Osteoblast (primary cell): ENCODE data around the gene IFNA14. TPM values are rescaled to one million over a fixed set of nuclear protein-coding genes. Genes with fewer than 3 reads are reported as not detected.

Source experiments
- DNase-seq: peaks from one replicate; pipeline ENCODE4 v3.0.0; 2011; ENCODE audit warnings: low spot score, mixed read lengths; ENCODE audit not compliant: insufficient read length; ENCODE audit errors: missing footprints
- H2AFZ ChIP-seq: 2 replicates; pipeline ENCODE4 v1.6.0; 2011; ENCODE audit warnings: mild to moderate bottlenecking, low read length
- H3K27ac ChIP-seq: 2 replicates; pipeline ENCODE4 v1.5.1; 2011; ENCODE audit warnings: mild to moderate bottlenecking, low read depth, low read length, moderate library complexity
- H3K27me3 ChIP-seq: 2 replicates; pipeline ENCODE4 v1.6.0; 2012; ENCODE audit warnings: mild to moderate bottlenecking, control low read depth, inconsistent platforms, low read length, moderate library complexity; ENCODE audit not compliant: insufficient read depth
- H3K36me3 ChIP-seq: 2 replicates; pipeline ENCODE4 v1.5.1; 2011; ENCODE audit warnings: mild to moderate bottlenecking, low read length, control low read depth, moderate library complexity; ENCODE audit not compliant: insufficient read depth
- H3K4me1 ChIP-seq: 2 replicates; pipeline ENCODE4 v1.5.1; 2011; ENCODE audit warnings: mild to moderate bottlenecking, low read length, control low read depth, moderate library complexity; ENCODE audit not compliant: insufficient read depth
- H3K4me2 ChIP-seq: 2 replicates; pipeline ENCODE4 v1.6.0; 2011; ENCODE audit warnings: mild to moderate bottlenecking, low read length; ENCODE audit not compliant: insufficient read depth
- H3K4me3 ChIP-seq: fragments of 200-600 bp; sonication (generic); 3 replicates; pipeline ENCODE4 v1.5.1; 2012; ENCODE audit warnings: mild to moderate bottlenecking, low read length, inconsistent platforms; ENCODE audit not compliant: insufficient read depth
- H3K79me2 ChIP-seq: 2 replicates; pipeline ENCODE4 v1.6.0; 2012; ENCODE audit warnings: mild to moderate bottlenecking, low read length, control low read depth, inconsistent platforms; ENCODE audit not compliant: insufficient read depth
- H3K9me3 ChIP-seq: 2 replicates; pipeline ENCODE4 v1.5.1; 2011; ENCODE audit warnings: low read depth, low read length, control low read depth
- H4K20me1 ChIP-seq: 2 replicates; pipeline ENCODE4 v1.6.0; 2012; ENCODE audit warnings: mild to moderate bottlenecking, low read length, control low read depth; ENCODE audit not compliant: insufficient read depth
- total RNA-seq: library from RNA; depleted of rRNA; stranded (reverse); fragments of >200 nt; gene quantifications from 2 replicates; pipeline ENCODE4 v1.2.3, GENCODE V29; 2012
- TF ChIP-seq, protein P1 (sequence below): IDR thresholded peaks from 2 replicates; pipeline ENCODE4 v1.5.1; 2011; ENCODE audit warnings: mild to moderate bottlenecking, low read depth, low read length, moderate library complexity; ENCODE audit errors: extremely low read depth

The IFNA14 gene
- total RNA-seq, 1 donor, result not detected

DNA sequence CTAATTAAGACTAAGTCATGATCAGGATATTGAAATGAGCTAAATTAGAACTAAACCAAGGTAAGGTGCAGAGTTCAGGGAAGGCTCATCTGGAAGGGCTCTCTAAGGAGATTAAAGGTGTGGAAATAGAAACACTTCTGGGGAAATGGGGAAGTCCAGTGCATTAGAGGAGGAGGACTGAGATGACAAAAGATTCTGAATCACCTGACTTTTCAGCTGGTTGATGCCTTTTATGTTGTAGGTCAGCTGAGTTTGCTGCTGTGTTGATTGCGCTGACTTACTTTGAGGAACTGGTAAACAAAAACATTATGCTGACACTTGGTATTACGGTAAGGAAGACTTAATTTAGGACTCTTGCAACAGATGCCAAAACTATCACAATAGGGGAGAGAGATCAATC, 41.5 kb upstream of the IFNA14 start:
- TF ChIP-seq, protein P1, sequence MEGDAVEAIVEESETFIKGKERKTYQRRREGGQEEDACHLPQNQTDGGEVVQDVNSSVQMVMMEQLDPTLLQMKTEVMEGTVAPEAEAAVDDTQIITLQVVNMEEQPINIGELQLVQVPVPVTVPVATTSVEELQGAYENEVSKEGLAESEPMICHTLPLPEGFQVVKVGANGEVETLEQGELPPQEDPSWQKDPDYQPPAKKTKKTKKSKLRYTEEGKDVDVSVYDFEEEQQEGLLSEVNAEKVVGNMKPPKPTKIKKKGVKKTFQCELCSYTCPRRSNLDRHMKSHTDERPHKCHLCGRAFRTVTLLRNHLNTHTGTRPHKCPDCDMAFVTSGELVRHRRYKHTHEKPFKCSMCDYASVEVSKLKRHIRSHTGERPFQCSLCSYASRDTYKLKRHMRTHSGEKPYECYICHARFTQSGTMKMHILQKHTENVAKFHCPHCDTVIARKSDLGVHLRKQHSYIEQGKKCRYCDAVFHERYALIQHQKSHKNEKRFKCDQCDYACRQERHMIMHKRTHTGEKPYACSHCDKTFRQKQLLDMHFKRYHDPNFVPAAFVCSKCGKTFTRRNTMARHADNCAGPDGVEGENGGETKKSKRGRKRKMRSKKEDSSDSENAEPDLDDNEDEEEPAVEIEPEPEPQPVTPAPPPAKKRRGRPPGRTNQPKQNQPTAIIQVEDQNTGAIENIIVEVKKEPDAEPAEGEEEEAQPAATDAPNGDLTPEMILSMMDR, result no peak
- Histone ChIP-seq H4K20me1 (no peaks in the 10 kb centered on the region), H3K36me3 (no peaks in the 10 kb centered on the region), H3K9me3 (no peaks in the 10 kb centered on the region), H3K27me3 (peaks cover 22% of the 10 kb centered on the region), H3K79me2 (no peaks in the 10 kb centered on the region), H2AFZ (no peak overlapping the region), H3K4me1 (no peaks in the 10 kb centered on the region), H3K4me2 (no peak overlapping the region), H3K4me3 (no peak overlapping the region), H3K27ac (no peak overlapping the region)
- DNase-seq, result no peak

DNA sequence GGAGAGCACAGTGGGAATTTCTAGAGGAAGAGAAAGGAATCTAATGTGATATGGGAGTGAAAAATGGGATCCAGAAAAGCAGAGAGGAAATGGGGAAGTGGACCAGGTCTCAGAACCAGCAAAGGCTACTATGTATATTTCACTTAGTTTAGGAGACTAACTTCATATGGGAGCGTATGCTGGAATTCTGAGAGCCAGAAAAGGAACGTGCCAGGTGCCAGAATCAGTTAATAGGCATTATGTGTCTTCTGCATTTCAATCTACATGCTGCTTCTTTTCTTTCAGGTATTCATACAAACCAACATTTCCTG, 28.5 kb upstream of the IFNA14 start:
- H3K4me2 ChIP-seq, result no peak overlapping the region
- H3K27me3 ChIP-seq, result peaks cover 28% of the 10 kb centered on the region
- TF ChIP-seq, protein P1, result no peak
- H4K20me1 ChIP-seq, result no peaks in the 10 kb centered on the region
- no peak overlapping the region for H3K4me3 ChIP-seq
- no peak for DNase-seq
- no peaks in the 10 kb centered on the region for H3K36me3 ChIP-seq
- no peaks in the 10 kb centered on the region for H3K79me2 ChIP-seq
- H2AFZ ChIP-seq, result no peak overlapping the region
- H3K4me1 ChIP-seq, result no peaks in the 10 kb centered on the region
- no peak overlapping the region for H3K27ac ChIP-seq
- H3K9me3 ChIP-seq, result no peaks in the 10 kb centered on the region

DNA sequence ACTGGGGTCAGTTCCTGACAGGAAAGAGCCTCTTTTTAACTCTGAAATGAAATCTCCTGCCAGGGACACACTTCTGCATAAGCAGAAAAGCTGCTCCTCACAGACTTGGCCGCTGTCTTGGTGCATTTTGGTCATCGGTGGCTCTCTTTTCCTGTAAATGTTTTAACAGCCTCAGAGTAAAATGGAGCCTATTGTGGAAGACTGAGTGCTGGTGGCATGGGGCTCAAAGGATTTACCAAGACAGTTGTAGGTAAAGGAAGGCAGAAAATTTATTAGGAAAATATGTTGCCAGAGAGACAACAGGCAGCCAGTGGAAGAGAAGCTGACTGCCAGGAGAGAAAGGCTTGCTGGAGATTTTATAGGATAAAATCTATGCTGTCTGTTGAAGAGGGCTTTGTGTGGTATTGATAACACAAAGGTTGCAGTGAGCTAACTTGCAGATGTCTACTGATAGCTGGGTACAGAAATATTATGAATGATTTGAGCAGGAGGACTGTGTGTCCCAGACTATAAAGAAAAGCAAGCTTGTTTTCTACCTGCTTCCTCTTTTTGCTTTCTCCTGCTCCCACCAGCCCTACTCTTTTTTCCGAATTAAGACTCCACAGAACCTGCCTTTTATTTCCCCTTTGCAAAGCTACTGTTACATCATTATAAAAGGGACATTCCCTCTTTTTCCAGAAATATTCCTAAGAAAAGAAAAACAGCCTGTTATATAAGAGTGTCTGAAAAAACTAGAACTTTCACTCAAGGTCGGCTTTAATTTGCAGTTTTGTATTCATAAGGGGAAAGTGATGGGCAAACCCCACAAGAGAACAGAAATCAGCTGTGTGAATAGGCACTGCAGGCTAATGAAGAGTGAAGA, 27.9 kb upstream of the IFNA14 start:
- Histone ChIP-seq H3K27me3 (peaks cover 28% of the 10 kb centered on the region), H3K79me2 (no peaks in the 10 kb centered on the region), H3K4me2 (no peak overlapping the region), H3K9me3 (no peaks in the 10 kb centered on the region), H2AFZ (no peak overlapping the region), H3K27ac (no peak overlapping the region), H3K4me1 (no peaks in the 10 kb centered on the region), H4K20me1 (no peaks in the 10 kb centered on the region), H3K4me3 (no peak overlapping the region), H3K36me3 (no peaks in the 10 kb centered on the region)
- no peak for DNase-seq
- TF ChIP-seq, protein P1, result no peak

DNA sequence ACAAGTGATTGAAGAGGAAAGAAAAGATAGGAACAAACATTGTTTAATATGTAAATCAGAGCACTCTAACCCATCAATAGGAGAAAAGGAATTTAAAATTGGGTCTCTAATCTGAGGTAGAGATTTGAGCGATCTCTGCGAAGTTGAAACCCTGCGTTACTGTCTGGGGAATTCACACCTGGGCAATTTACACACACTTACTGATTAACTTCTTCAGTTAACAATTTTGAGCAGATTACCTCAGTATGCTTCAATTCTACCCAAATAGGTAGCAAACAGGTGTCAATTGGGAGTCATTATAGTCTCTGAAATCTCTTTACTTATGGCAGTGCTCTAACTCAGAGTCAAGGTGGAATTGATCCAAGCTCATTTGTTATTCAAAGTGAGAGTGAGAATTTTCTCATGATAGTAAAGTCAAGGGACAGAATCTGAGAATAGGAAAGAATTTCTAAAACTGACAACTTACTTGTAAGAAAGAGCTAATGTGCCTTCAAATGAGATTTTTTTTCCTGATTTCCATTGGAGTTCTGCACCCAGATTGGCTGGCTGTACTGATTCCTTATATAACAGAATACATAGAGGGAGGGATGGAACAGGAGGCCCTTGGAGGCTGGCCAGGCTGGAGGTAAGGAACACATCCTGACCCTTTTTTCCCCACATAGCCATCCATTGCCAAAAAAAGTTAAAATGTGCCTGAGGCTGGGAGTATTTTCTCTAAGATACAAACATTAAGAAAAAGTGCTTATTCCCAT, 27.1 kb upstream of the IFNA14 start:
- no peaks in the 10 kb centered on the region for H3K4me1 ChIP-seq
- TF ChIP-seq, protein P1, result no peak
- H3K9me3 ChIP-seq, result no peaks in the 10 kb centered on the region
- H3K27me3 ChIP-seq, result peaks cover 28% of the 10 kb centered on the region
- no peak for DNase-seq
- no peaks in the 10 kb centered on the region for H3K36me3 ChIP-seq
- no peak overlapping the region for H2AFZ ChIP-seq
- H3K27ac ChIP-seq, result no peak overlapping the region
- H3K79me2 ChIP-seq, result no peaks in the 10 kb centered on the region
- no peak overlapping the region for H3K4me2 ChIP-seq
- no peaks in the 10 kb centered on the region for H4K20me1 ChIP-seq
- H3K4me3 ChIP-seq, result no peak overlapping the region
